Fibroblast of mammary gland (primary cell): ENCODE data around the gene DDX31.

Source experiments
- DNase-seq: peaks from one replicate; pipeline ENCODE4 v3.0.0-alpha.2; 2010; ENCODE audit warnings: low read depth
- H3K4me3 ChIP-seq: 2 replicates; pipeline ENCODE4 v1.5.1; 2011; ENCODE audit warnings: low read depth, mild to moderate bottlenecking, low read length, moderate library complexity; ENCODE audit not compliant: control insufficient read depth
- CTCF ChIP-seq: conservative IDR thresholded peaks from 2 replicates; pipeline ENCODE4 v1.5.1; 2011; ENCODE audit warnings: low read depth, low read length, inconsistent platforms; ENCODE audit not compliant: control insufficient read depth, insufficient read depth

The DDX31 gene

GRCh38 chr9:132582276-132582785 is 87.5 kb downstream of the DDX31 start, which contains the start of gene BARHL1:
BARHL1 (plus strand) TSS chr9:132582606; CDS start chr9:132582798, 192 bp downstream.
- TF ChIP-seq CTCF, result no peak
- no peak for DNase-seq
- H3K4me3 ChIP-seq, result no peak within 1 kb of the TSS

- no peak for TF ChIP-seq CTCF
- H3K4me3 ChIP-seq, result no peak overlapping the region
- no peak for DNase-seq
Measured at GRCh38 chr9:132579427-132579798, 90.4 kb downstream of the DDX31 start.

GRCh38 chr9:132578367-132578932 is 91.3 kb downstream of the DDX31 start:
- no peak overlapping the region for H3K4me3 ChIP-seq
- no peak for DNase-seq
- no peak for TF ChIP-seq CTCF

GRCh38 chr9:132577119-132577518 is 92.7 kb downstream of the DDX31 start:
- DNase-seq, result no peak
- no peak for TF ChIP-seq CTCF
- no peak overlapping the region for H3K4me3 ChIP-seq

- no peak for DNase-seq
- H3K4me3 ChIP-seq, result no peak overlapping the region
- TF ChIP-seq CTCF, result no peak
Measured at GRCh38 chr9:132575811-132576210, 94.0 kb downstream of the DDX31 start.

- peak; percentile 62 for TF ChIP-seq CTCF
- peak; percentile 71 for DNase-seq
- H3K4me3 ChIP-seq, result no peak overlapping the region
Measured at GRCh38 chr9:132575005-132575609, 94.7 kb downstream of the DDX31 start.
